SK-N-MC (cell line): ENCODE data around the gene SMIM26.

ENCODE experiments used
- EZH2 ChIP-seq: fragments of 200-600 bp; sonication (generic); IDR thresholded peaks from one replicate; pipeline ENCODE4 v1.6.1; 2017; ENCODE audit warnings: antibody characterized with exemption
- FOXP2 ChIP-seq: optimal IDR thresholded peaks from 2 replicates; pipeline ENCODE3; 2011; ENCODE audit warnings: mild to moderate bottlenecking, moderate library complexity; ENCODE audit not compliant: insufficient read depth; ENCODE audit errors: extremely low read length, control extremely low read depth
- POLR2AphosphoS5 ChIP-seq: IDR thresholded peaks from 2 replicates; pipeline ENCODE4 v1.6.1; 2012; ENCODE audit warnings: mild to moderate bottlenecking, low read depth, low read length, borderline replicate concordance

DNA sequence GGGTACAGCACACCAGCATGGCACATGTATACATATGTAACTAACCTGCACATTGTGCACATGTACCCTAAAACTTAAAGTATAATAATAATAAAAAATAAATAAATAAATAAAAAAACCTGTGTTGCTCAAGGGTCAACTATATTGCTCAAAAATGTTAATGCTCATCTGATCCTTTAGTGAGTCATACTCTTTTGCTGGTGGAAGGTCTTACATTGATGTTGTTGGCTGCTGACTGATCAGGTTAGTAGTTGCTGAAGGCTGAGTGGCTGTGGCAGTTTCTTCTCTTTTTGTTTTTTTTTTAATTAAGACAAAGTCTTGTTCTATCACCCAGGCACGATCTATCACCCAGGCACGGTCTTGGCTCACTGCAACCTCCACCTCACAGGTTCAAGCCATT, 29.6 kb upstream of the SMIM26 start:
- no peak for TF ChIP-seq FOXP2
- TF ChIP-seq EZH2: no peak
- TF ChIP-seq POLR2AphosphoS5: no peak
